HepG2 (cell line): ENCODE measurements around the gene SYS1. TPM values are rescaled to one million over a fixed set of nuclear protein-coding genes. Genes with fewer than 3 reads are reported as not detected.

Source experiments
- HMG20B ChIP-seq: conservative IDR thresholded peaks from 2 replicates; pipeline ENCODE4 v1.6.1; 2016; ENCODE audit warnings: missing genetic modification reagents, missing compliant biosample characterization
- SIN3B ChIP-seq: fragments of 150-350 bp; IDR thresholded peaks from 2 replicates; pipeline ENCODE4 v1.6.1; 2014; ENCODE audit warnings: low read length
- TBX3 ChIP-seq: fragments of 450-650 bp; IDR thresholded peaks from 2 replicates; pipeline ENCODE4 v1.6.1; 2017; ENCODE audit warnings: antibody characterized with exemption, mild to moderate bottlenecking, inconsistent platforms, borderline replicate concordance
- ZBTB40 ChIP-seq, 2 experiments: fragments of 450-650 bp in 1 of 2; sonication (generic) in 1 of 2; formaldehyde crosslinking in 1 of 2; IDR thresholded peaks; 2 replicates each; pipeline versions ENCODE4 v1.6.1 to v1.8.0; 2016 to 2022; ENCODE audit warnings: antibody characterized with exemption in 1 of 2, mild to moderate bottlenecking in 1 of 2, missing genetic modification reagents in 1 of 2
- ZBTB42 ChIP-seq: sonication (generic); formaldehyde crosslinking; IDR thresholded peaks from 2 replicates; pipeline ENCODE4 v1.5.0; 2020; ENCODE audit warnings: mild to moderate bottlenecking, missing genetic modification reagents
- ZMAT5 ChIP-seq: sonication (generic); formaldehyde crosslinking; IDR thresholded peaks from 2 replicates; pipeline ENCODE4 v1.5.0; 2020; ENCODE audit warnings: mild to moderate bottlenecking, low read depth, missing genetic modification reagents, borderline replicate concordance
- ZNF232 ChIP-seq: sonication (generic); formaldehyde crosslinking; IDR thresholded peaks from 2 replicates; pipeline ENCODE4 v1.4.0; 2020; ENCODE audit warnings: missing genetic modification reagents, borderline replicate concordance
- ZNF512B ChIP-seq: sonication (generic); formaldehyde crosslinking; IDR thresholded peaks from 2 replicates; pipeline ENCODE4 v1.5.1; 2020; ENCODE audit warnings: missing genetic modification reagents, mild to moderate bottlenecking, borderline replicate concordance
- ZNF616 ChIP-seq: sonication (generic); formaldehyde crosslinking; IDR thresholded peaks from 2 replicates; pipeline ENCODE4 v1.5.0; 2020; ENCODE audit warnings: low read depth, mild to moderate bottlenecking, missing genetic modification reagents
- ZNF660 ChIP-seq: sonication (generic); formaldehyde crosslinking; IDR thresholded peaks from 2 replicates; pipeline ENCODE4 v1.5.1; 2020; ENCODE audit warnings: mild to moderate bottlenecking, low read depth, missing genetic modification reagents, borderline replicate concordance
- ZNF773 ChIP-seq: sonication (generic); formaldehyde crosslinking; IDR thresholded peaks from 2 replicates; pipeline ENCODE4 v1.4.0; 2020; ENCODE audit warnings: missing genetic modification reagents, borderline replicate concordance
- ZNF775 ChIP-seq: sonication (generic); formaldehyde crosslinking; IDR thresholded peaks from 2 replicates; pipeline ENCODE4 v1.4.0; 2020; ENCODE audit warnings: missing genetic modification reagents, mild to moderate bottlenecking, moderate library complexity, borderline replicate concordance
- polyA plus RNA-seq, 8 experiments: library from polyadenylated mRNA; depleted of rRNA in 3 of 8; stranded (reverse) in 7 of 8; unstranded in 1 of 8; fragments of >200 nt; fragmentation: Illumina TruSeq in 4 of 8; extraction: Trizol in 4 of 8; gene quantifications; 2 replicates each; pipeline versions ENCODE4 v1.2.1 to v1.2.3, GENCODE V29; 2011 to 2016; ENCODE audit warnings: low read depth in 4 of 8, missing spikeins in 1 of 8, mixed read lengths in 1 of 8; ENCODE audit not compliant: insufficient read depth in 1 of 8
- total RNA-seq, 5 experiments: library from RNA; depleted of rRNA; stranded (reverse); fragments of >200 nt; fragmentation: Illumina TruSeq; extraction: Trizol; gene quantifications; 2 replicates each; pipeline ENCODE4 v1.2.3, GENCODE V29; 2016; ENCODE audit warnings: low read depth in 1 of 5
- TF ChIP-seq, protein P1 (sequence below), 2 experiments: sonication (generic) in 1 of 2; formaldehyde crosslinking in 1 of 2; IDR thresholded peaks; 2 replicates each; pipeline versions ENCODE4 v1.4.0 to v1.6.1; 2018 to 2020; ENCODE audit warnings: missing genetic modification reagents in 2 of 2, borderline replicate concordance in 1 of 2, low read depth in 1 of 2, mild to moderate bottlenecking in 1 of 2, missing biosample characterization in 1 of 2

Gene SYS1
- total and polyA plus RNA-seq, 2 of the 13 experiments (the other 11 are each of a cell fraction or from before 2014, with no cell fraction given): 38.3 to 65.6 TPM

DNA sequence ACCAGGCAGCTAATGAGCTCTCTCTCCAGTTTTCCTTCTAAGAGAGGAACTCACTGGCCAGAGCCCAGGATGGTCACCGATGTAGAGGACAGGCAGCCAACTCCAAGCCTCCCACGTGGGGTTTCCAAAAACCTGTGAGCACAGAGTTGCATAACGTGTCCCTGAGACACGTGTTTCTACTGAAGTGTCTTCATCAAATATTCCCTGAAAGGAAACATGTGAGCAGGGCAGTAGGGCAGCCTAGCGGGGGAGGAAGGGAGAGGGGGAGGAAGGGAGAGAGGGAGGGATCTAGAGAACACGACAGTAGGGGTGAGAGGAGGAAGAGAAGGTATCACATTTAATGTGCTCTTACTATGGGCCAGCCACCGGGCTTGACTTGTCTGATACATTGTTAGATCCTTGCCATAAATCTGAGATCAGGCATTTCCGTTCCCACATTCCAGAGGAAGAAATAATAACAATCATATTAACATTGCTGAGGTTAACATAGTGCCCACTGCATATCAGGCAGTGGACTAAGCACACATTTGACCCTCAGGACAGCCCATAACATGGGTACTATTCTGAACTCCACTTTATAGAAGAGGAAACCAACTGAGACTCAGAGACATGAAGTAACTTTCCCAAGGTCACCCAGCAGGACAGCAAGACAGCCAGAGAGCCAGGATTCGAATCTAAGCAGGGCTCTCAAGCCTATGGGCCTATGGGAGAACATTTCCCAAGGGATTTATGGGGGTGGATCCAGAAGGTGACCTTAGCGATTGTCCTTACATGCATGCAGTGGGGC is 4.5 kb upstream of the SYS1 start (continued):
- TF ChIP-seq ZNF660 (CRISPR knock-in tag) (no peak), ZNF512B (CRISPR knock-in tag) (no peak), ZNF616 (CRISPR knock-in tag) (0 out of 2 replicates have a peak, but pooled peaks have one; percentile 22), ZMAT5 (CRISPR knock-in tag) (no peak), TBX3 (no peak), ZNF232 (CRISPR knock-in tag) (no peak), HMG20B (CRISPR knock-in tag) (no peak), ZBTB42 (CRISPR knock-in tag) (no peak), ZBTB40 (IDR thresholded peaks at IDR 0.05) (no peak), ZBTB40 (CRISPR knock-in tag; IDR thresholded peaks at IDR 0.05) (no peak), SIN3B (no peak), ZNF773 (CRISPR knock-in tag) (no peak), ZNF775 (CRISPR knock-in tag) (no peak)
- TF ChIP-seq, protein P1, sequence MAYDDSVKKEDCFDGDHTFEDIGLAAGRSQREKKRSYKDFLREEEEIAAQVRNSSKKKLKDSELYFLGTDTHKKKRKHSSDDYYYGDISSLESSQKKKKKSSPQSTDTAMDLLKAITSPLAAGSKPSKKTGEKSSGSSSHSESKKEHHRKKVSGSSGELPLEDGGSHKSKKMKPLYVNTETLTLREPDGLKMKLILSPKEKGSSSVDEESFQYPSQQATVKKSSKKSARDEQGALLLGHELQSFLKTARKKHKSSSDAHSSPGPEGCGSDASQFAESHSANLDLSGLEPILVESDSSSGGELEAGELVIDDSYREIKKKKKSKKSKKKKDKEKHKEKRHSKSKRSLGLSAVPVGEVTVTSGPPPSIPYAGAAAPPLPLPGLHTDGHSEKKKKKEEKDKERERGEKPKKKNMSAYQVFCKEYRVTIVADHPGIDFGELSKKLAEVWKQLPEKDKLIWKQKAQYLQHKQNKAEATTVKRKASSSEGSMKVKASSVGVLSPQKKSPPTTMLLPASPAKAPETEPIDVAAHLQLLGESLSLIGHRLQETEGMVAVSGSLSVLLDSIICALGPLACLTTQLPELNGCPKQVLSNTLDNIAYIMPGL (CRISPR knock-in tag; IDR thresholded peaks at IDR 0.05; ENCODE audit: borderline replicate concordance in 1 of 2, low read depth in 1 of 2): 0 out of 4 replicates have a peak, but pooled peaks of 1 of the 2 experiments have one; percentile 16
